KMS-11 (cell line): Measurements from ENCODE around the gene PAAF1.

Experiments used
- H2AFZ ChIP-seq: fragments of 200-600 bp; sonication (generic); 2 replicates; pipeline ENCODE4 v1.6.1; 2016; ENCODE audit warnings: antibody characterized with exemption, mixed run types, low read depth
- H3K27ac ChIP-seq: fragments of 200-600 bp; sonication (generic); 2 replicates; pipeline ENCODE4 v1.6.1; 2016; ENCODE audit warnings: mild to moderate bottlenecking, mixed run types
- H3K27me3 ChIP-seq: fragments of 200-600 bp; sonication (generic); 2 replicates; pipeline ENCODE4 v1.6.1; 2017; ENCODE audit warnings: mild to moderate bottlenecking, low read depth, mixed run types, moderate library complexity; ENCODE audit not compliant: insufficient read depth
- H3K36me3 ChIP-seq: fragments of 200-600 bp; sonication (generic); 2 replicates; pipeline ENCODE4 v1.6.1; 2017; ENCODE audit warnings: mild to moderate bottlenecking, mixed run types; ENCODE audit not compliant: insufficient read depth
- H3K4me1 ChIP-seq: fragments of 200-600 bp; sonication (generic); 2 replicates; pipeline ENCODE4 v1.6.1; 2016; ENCODE audit warnings: mild to moderate bottlenecking, low read depth, mixed run types; ENCODE audit not compliant: poor library complexity, severe bottlenecking
- H3K4me2 ChIP-seq: fragments of 200-600 bp; sonication (generic); 2 replicates; pipeline ENCODE4 v1.7.0; 2016; ENCODE audit warnings: mild to moderate bottlenecking, mixed run types
- H3K4me3 ChIP-seq: fragments of 200-600 bp; sonication (generic); IDR thresholded peaks from 2 replicates; pipeline ENCODE4 v1.6.1; 2017; ENCODE audit warnings: low read depth, low read length, mixed read lengths; ENCODE audit not compliant: insufficient read depth
- H3K79me2 ChIP-seq: fragments of 200-600 bp; sonication (generic); 2 replicates; pipeline ENCODE4 v1.6.1; 2016; ENCODE audit warnings: low read depth, mixed run types; ENCODE audit not compliant: insufficient read depth
- H3K9ac ChIP-seq: fragments of 200-600 bp; sonication (generic); 2 replicates; pipeline ENCODE4 v1.6.1; 2016; ENCODE audit warnings: mild to moderate bottlenecking, mixed run types
- H4K20me1 ChIP-seq: fragments of 200-600 bp; sonication (generic); 2 replicates; pipeline ENCODE4 v1.6.1; 2016; ENCODE audit warnings: mild to moderate bottlenecking, mixed run types; ENCODE audit not compliant: insufficient read depth
- CTCF ChIP-seq: fragments of 200-600 bp; sonication (generic); conservative IDR thresholded peaks from 2 replicates; pipeline ENCODE4 v1.6.1; 2017; ENCODE audit warnings: low read depth, mild to moderate bottlenecking, antibody characterized with exemption, low read length, moderate library complexity, mixed read lengths

PAAF1 gene

GRCh38 chr11:73958521-73959141, 81.8 kb downstream of the PAAF1 start:
- no peak overlapping the region for H2AFZ ChIP-seq
- H3K36me3 ChIP-seq = no peaks in the 10 kb centered on the region
- no peak overlapping the region for H3K4me2 ChIP-seq
- no peak overlapping the region for H3K27ac ChIP-seq
- no peaks in the 10 kb centered on the region for H4K20me1 ChIP-seq
- H3K9ac ChIP-seq = no peak overlapping the region
- H3K4me1 ChIP-seq = no peaks in the 10 kb centered on the region
- H3K79me2 ChIP-seq = no peaks in the 10 kb centered on the region
- H3K27me3 ChIP-seq = no peaks in the 10 kb centered on the region
- no peak overlapping the region for H3K4me3 ChIP-seq
- TF ChIP-seq CTCF = no peak

GRCh38 chr11:73961321-73961720, 84.5 kb downstream of the PAAF1 start:
- Histone ChIP-seq H3K79me2 (no peaks in the 10 kb centered on the region), H4K20me1 (no peaks in the 10 kb centered on the region), H3K4me1 (no peaks in the 10 kb centered on the region), H3K36me3 (no peaks in the 10 kb centered on the region), H3K4me3 (no peak overlapping the region), H3K9ac (no peak overlapping the region), H3K4me2 (no peak overlapping the region), H2AFZ (no peak overlapping the region), H3K27me3 (no peaks in the 10 kb centered on the region), H3K27ac (no peak overlapping the region)
- no peak for TF ChIP-seq CTCF

- Histone ChIP-seq H3K9ac (no peak overlapping the region), H3K27me3 (no peaks in the 10 kb centered on the region), H3K4me3 (no peak overlapping the region), H3K27ac (no peak overlapping the region), H4K20me1 (no peaks in the 10 kb centered on the region), H3K79me2 (no peaks in the 10 kb centered on the region), H3K4me1 (no peaks in the 10 kb centered on the region), H3K36me3 (no peaks in the 10 kb centered on the region), H2AFZ (no peak overlapping the region), H3K4me2 (no peak overlapping the region)
- TF ChIP-seq CTCF = no peak
These were observed 85.4 kb downstream of the PAAF1 start for GRCh38 chr11:73962101-73962705.

- H4K20me1 ChIP-seq = no peaks in the 10 kb centered on the region
- no peaks in the 10 kb centered on the region for H3K79me2 ChIP-seq
- H3K27ac ChIP-seq = no peak overlapping the region
- no peaks in the 10 kb centered on the region for H3K27me3 ChIP-seq
- H3K4me2 ChIP-seq = peak overlapping the region; percentile 14; the same call in 1 of the 2 replicates
- no peak overlapping the region for H3K4me3 ChIP-seq
- no peaks in the 10 kb centered on the region for H3K36me3 ChIP-seq
- peak overlapping the region; percentile 31; the same call in 1 of the 2 replicates for H2AFZ ChIP-seq
- H3K9ac ChIP-seq = no peak overlapping the region
- H3K4me1 ChIP-seq = no peaks in the 10 kb centered on the region
- TF ChIP-seq CTCF = no peak
These were observed 87.1 kb downstream of the PAAF1 start for GRCh38 chr11:73963861-73964260.
